HG02571 (cell line): ENCODE results near the gene NEURL1B.
"Not testable (repeated sequence)": the region's sequence is repeated elsewhere in the genome, so short reads cannot be mapped to it uniquely, and the experiment has no call there.

ENCODE experiments used
- ATAC-seq: cut with Tn5 transposase; IDR thresholded peaks from one replicate; pipeline ENCODE4 v1.9.1; 2021; ENCODE audit warnings: mild to moderate bottlenecking, moderate library complexity; ENCODE audit not compliant: unreplicated experiment

The NEURL1B gene

DNA sequence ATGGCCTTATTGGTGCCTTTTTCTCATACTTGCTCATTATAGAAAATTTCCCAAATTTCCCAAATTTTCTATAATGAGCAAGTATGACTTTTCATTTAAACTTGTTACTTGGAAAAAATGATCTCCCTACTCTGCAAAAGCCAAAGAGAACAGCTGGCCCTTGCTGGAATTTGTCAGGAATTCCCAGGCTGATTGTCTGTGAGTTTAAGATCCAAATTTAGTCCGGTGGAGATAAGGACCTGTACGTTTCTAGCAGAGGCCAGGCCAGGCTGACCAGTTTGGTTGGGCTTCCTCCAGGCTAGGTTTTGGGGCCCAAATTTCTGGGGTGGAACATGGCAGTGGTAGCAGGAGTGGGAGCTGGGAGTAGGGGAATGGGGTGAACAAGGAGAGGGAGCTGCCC is 51.9 kb downstream of the NEURL1B start:
- ATAC-seq = no peak

DNA sequence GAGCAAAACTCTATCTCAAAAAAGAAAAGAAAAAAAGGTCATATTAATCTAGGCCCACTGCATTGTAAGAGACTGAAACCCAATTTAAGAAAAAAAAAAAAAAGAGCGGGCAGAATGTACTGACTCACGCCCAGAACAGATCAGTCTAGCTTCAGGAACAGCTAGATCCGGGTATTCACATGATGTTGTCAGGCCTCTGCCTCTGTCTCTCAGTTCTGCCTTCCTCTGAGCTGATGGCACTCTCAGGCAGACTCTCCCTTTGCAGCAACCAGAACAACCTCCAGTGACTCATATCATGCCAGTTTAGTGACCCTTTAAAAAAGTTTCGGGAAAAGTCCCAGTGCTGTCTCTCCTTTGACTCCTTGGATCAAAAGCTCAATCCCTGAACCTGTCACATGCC is 53.0 kb downstream of the NEURL1B start:
- ATAC-seq = no peak

DNA sequence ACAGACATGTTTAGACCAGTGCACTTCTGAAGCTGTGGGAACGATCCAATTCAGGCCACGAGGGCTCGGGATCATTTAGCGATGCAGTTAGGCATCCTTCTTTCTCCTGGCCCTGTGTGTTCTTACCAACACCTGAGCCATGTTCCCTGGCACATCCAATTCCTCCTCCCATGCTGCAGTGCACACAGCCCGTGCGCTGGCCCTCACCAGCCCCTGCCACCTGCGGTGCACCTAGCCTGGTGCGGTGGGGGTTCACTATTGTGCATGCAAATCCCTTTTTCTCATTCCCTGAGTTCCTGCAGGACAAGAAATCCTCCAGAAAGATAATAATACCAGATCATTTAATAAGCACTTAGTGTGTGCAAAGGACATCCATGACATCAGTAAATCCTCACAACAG is 53.5 kb downstream of the NEURL1B start:
- ATAC-seq = no peak

DNA sequence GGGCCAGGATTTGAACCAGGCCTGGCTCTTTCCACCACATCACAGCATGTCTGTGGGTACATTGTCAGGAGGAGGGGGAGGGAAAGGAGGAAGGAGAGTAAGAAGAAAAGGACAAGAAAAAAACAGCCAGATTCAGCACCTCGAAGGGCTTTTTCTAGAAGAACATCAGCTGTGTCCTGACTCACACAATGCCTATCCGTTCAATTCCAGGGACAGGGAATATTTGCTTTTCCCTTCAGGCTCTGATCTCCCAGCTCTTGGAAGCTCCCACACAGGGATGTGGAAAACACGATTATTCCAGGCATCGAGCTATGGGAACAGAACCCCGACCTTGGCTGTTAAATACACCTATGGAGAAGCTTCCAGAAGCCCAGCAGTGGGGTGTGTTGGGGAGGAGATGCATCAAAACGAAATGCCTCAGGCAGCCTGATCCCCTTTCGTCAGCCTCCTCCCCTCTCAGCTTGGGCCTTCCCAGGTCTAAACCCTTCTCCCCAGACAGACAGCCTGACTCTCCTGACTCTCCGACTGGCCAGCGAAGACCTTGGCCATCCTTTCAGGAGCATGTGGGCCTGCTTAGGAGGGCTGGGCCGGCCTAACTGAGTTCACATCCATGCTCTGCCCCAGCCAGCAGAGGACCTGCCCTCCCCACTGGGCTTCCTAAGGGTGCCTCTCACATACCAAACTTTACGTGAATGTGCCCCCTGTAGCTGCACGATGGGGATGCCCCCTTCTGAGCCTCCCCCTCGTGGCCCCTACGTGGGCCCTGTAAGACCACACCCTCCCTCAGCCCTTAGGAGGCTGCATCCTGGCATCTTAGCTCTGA is 54.4 kb downstream of the NEURL1B start:
- no peak for ATAC-seq

DNA sequence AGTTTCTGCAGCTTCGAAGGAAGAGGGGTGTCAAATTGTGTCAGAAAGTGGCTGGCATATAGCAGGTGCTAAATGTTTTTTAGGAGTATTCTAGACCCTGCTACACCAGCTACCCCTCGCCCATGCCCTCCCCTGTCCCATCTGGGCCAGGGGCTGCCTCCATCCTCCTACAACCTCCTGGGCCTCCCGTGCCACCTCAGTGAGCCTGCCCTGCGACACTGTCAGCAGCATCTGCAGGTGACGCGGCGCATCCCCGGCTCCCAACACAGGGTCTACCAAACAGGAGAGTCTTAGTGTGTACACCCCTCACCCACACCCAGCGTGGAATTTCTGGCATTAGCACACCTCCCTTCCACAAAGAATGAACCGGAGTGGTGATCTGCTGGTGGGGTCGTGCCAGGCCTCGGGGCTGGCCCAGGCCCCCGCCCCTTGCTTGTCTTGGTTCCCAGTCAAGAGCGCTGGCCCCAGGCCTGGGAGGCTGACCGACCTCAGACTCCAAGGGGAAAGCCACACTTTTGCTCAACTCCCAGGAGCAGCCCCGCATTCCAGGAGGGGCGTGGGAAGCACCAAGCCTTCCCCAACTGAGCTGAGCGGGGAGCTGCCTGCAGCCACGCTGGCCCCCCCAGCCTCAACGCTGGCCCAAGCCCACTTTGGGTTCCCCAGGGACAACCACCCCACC is 55.2 kb downstream of the NEURL1B start:
- ATAC-seq = no peak

DNA sequence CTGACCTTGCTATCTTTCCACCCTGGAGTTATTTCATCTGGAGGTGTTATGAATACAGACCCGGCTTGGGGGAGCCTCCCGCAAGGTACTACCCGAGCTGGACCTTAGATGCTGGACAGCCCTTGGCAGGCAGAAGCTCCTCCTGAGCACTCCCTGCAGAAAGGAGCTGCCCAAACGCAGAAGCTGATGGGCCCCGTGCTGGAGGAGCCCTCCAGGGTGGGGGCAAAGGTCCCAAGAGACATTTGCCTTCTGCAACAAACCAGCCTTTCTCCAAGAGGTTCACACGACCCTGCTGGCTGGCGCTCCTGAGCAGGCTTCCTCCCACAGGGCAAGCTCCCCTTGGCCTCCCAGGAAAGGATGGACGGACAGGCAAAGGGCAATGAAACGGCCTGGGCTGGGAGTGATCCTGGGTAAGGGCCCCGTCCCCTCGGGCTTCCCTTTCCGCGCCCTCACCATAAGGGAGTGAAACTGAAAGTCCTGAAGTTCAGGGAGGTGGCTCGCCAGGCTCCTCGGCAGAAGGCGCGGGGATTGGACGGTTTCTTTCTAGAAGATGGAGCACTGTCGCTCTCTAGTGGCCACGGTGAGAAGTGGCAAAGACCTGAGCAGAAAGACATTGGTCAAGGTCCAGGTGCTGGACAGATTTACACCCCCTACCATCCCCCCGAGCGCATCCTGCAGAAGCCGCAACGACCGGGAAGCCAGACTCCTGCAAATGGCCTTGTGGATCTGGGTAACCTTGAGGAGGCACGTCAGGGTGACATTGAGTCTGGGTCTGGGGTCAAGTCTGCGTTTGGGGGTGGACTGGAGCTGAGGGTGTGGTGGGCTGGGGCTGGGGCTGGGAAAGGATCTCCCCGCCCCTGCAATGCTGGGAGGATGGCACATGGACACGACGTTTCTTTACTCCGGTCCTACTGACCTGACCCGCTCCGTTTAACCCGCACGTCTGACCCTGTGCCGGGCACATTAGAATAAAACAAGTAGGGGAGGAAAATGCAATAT is 56.4 kb downstream of the NEURL1B start:
- ATAC-seq = peak; percentile 73

DNA sequence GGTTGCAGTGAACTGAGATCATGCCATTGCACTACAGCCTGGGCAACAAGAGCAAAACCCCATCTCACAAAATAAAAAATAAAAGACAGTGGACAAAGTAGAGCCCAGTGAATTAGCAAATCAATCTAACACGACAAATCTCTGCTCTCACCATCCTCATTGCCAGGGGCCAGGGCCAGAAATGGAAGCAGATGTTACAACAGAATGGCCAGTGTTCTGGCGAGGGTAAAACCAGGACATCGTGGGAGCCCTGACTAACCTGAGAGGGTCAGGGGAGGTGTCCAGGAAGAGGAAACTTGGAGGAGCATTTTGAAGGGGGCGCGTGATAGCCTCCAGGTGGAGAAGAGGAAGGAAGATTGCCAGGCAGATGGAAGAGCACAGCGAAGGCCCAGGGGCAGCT is 58.4 kb downstream of the NEURL1B start:
- no peak for ATAC-seq

DNA sequence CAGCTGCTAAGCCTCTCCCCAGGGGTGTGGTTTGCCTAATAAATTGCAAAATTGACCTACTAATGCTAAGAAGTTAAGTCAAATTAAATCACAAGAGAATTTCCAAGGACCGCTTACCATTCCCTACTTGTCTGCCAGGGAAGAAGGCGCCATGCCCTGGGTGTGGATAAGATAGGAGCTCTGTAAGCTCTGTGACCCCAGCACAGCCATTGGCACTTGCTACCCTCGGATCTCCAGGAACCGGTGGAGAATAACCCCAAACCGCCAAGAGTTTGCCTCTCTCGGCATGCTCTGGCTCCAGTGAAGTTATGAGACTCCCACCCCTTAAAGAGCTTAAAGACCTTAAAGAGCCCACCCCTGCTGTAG is 58.9 kb downstream of the NEURL1B start:
- no peak for ATAC-seq

DNA sequence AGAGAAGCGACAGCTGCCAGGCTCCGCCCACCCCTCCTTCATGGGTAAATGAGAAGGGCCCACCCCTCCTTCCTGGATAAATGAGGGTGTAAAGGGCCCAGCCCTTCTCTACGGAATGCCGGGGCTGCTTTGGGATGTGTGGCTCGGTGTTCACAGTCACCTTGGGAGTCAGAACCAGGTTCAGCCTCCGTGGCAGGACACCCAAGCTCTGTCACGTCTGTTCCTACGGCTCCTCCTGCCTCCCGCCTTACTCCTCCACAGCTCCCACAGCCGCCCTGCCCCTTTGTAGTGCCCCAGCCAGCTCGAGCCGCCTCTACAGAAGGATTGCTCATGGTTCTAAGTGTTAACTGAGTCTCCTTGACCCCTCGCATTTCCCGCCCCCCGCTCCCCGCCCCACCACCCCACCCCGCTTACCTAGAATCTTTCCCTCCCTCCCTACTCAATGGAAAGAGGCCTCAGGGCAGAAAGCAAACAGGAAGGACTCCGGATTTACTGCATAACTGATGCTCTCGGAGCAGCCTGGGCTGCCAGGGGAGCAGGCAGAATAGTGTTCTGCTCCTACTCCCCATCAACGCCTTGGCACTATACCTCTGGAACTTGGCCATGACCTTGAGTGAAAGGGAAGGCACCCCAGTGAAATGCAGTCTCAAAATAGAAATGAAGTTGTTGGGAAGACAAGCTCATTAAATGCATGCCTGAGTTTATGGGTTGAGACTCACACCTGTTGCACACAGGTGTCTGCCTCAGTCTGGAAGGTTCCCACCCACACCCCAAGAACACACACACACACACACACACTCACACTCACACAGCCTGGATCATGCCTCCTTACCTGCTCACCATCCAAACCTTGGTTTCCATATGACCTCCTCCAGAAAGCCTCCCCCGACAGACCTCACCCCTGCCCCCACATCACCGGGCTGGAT is 59.6 kb downstream of the NEURL1B start:
- ATAC-seq = no peak

DNA sequence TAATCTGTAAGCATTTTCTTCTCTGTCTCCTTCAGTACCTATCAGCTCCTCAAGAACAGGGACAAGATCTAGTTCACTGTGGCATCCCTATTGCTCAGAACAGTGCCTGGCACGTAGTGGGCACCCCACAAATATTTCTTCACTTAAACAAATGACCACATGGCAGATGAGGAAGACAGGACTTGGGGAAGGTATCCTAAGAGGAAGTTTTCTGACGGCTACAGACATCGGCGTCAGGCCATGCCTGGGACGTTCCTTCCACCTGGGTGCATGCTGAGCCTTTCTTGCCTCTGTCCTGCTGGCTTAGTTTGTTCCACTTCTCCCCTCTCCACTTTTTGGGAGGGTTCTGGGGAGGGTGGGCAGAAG is 60.2 kb downstream of the NEURL1B start:
- ATAC-seq = no peak

DNA sequence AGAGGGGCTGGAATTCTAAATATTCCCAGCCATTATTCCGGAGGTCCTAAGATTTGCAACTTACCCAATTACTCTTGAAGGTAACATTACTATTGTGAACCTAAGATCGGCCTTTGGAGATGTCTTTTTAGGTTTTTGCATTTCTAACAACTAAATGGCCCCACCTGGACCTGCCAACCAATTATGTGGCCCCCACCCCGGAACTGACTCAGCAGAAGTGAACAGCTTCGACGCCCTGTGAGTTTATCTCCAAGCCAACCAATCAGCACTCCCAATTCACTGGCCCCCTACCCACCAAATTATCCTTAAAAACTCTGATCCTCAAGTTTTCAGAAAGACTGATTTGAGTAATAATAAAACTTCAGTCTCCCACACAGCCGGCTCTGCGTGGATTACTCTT is 62.9 kb downstream of the NEURL1B start:
- ATAC-seq = no peak

DNA sequence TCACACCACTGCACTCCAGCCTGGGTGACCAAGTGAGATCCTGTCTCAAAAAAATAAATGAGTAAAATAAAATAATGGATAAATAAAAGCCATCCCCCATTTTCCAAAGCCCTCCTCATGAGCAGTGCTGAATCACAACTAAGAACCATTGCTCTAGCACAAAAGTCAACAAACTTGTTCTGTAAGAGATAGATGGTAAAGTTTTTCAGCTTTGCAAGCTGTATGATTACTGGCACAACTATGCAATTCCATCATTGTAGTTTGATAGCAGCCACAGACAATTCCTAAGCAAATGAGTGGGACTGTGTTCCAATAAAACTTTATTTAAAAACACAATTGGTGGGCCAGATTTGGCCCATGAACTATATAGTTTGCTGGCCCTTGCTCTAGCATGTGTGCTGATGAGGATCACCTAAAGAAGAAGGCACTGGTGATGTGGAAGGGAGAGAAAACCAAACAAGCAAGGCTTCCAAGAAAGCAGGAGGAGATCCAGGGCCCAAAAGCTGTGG is 64.6 kb downstream of the NEURL1B start:
- no peak for ATAC-seq

DNA sequence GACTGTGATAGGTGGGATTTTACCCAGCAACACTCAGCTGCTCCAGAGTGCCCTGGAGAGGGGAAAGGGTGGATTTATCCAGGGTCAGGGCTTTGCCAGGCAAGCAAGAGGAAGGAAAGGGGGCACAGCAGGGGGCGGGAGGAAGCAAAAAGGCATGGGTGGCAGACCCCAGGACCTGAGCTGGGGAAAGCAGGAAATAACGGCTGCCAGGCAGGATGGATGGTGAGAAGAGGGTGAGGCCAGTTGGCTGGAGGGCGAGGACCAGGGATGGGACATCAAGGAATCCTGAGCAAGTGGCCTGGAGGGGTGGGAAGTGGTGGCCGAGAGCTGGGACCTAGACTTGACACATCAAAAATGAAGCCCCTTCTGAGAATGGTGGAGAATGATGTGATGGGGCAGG is 65.7 kb downstream of the NEURL1B start:
- no peak for ATAC-seq

DNA sequence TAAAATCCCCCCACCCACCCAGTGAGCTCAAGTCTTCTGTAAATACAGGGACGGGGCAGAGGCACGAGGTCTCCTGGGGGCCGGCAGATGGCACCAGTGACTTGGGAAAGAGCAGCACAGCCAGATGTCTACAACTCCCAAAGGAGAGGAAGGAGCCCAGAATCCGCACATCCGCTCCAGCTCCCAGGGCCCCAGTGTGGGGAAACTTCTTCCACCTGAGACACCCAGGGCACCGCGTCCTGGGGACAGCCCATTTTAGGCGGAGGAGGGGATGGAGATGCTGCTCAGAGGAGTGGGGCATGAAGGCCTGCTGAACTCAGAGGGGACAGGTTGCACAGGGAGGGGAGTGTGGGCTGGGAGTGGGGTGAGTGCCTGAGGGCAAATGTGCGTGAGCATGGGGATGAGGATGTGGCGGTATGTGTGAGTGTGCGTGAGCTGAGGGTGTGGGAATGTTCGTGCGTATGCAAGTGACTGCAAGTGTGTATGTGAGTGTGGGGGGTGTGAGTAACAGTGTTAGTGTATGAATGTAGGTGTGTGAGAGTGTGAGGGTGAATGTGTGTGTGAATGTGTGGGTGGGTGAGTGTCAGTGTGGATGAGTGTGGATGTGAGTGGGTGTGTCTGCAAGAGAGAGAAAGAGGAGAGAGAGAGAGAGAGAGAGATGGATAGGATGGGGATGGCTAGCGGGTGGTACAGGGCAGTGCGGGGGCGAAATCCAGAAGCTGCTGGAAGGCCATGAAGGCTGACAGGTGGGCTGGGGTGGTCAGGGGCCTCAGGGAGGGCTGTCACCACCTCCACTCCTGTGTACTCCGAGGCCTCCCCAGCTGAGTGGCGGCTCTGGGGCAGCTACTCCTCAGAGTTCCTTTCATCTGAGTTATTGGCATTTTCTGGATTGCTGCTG is 66.5 kb downstream of the NEURL1B start:
- no peak for ATAC-seq

DNA sequence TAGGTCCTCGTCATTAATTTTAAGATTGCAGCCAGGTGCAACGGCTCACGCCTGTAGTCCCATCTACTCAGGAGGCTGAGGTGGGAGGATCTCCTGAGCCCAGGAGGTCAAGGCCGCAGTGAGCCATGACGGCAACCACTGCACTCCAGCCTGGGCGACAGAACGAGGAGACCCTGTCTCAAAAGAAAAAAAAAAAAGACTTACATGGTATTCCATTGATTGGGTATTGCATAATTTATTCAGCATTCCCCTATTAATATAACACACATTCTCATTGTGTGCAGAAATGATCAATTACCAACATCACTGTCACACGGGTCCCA is 67.1 kb downstream of the NEURL1B start:
- ATAC-seq = no peak

DNA sequence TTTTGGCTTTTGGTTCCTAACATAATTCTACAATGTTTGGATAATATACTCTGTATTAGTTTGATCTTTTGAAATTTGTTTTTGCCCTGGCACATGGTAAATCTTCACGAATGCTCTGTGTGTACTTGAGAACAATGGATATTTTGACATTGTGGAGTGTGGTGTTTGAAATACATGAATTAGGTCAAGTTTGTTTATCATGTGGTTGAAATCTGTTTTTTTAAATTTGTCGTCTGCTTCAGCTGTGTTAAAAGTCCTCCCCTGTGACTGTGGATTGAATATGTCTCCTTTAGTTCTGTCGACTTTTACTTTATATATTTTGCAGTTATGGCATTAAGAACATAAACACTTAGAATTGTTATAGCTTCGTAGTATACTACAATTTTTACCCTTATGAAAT is 69.6 kb downstream of the NEURL1B start:
- no peak for ATAC-seq

DNA sequence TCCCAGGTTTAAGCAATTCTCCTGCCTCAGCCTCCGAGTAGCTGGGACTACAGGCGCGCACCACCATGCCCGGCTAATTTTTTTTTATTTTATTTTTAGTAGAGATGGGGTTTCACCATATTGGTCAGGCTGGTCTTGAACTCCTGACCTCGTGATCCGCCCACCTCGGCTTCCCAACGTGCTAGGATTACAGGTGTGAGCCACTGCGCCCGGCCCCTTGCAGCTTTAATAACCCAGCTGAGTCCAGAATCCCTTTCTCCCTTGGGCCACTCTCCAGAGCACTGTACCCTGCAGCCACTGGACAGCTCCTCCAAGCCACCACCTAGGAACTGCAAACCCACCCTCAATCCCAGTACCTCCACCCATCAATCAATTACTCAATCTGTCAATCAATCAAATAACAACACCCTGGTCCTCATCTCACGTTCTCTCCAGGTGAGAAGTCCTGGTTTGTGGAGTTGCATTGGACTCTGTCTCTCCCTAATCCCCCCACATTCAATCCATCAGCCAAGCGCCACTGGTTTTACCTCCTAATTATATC is 70.3 kb downstream of the NEURL1B start:
- ATAC-seq = not testable (repeated sequence)

DNA sequence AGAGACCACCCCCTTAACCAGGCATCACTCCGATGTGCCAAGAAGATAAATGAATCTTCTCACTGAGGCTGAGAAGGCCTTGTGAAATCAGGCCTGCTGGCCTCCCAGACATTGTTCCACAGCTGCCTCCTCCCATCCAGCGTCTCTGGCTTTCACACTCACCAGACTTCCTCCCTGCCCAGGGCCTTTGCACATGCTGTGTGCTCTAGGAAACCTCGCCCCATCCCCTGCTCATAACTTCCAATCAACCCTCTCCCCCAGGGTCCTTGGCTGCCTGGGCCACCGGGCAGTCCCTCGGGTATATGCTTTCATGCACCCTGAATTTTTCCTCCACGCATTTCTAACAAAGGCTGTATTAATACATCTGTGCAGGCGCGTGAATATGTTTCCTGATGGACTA is 71.5 kb downstream of the NEURL1B start:
- ATAC-seq = no peak
